ENCODE data around the gene CDK7. TPM values are rescaled to one million over a fixed set of nuclear protein-coding genes. Genes with fewer than 3 reads are reported as not detected.
"Not testable (repeated sequence)": the region's sequence is repeated elsewhere in the genome, so short reads cannot be mapped to it uniquely, and the experiment has no call there.

CDK7 gene
- polyA plus RNA-seq, 1 of the 3 experiments (the other 2 are of a cell fraction), result 44.2 TPM

DNA sequence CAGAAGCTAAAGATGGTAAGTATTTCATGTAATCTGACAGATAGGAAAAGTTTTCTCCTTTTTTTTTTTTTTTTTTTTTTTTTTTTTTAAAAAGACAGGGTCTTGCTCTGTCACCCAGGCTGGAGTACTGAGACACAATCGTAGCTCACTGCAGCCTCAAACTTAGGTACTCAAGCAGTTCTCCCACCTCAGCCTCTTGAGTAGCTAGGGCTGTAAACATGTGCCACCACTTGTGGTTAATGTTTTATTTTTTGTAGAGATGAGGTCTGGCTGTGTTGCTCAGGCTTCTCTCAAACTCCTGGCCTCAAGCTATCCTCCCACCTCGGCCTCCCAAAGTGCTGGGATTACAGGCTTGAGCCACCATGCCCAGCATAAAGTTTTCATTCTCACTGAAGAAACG, 17.8 kb downstream of the CDK7 start:
- 92% methylated on average over 3 of the region's 3 CpGs for WGBS (ENCODE audit: low lambda C conversion rate)
- CTCF ChIA-PET, result interaction anchor here (0.6 to 1.8 kb wide), 2 partner anchors 10 to 246 kb away, joined by 3 to 4 read pairs; no protein-coding TSS in a partner anchor
- POLR2A ChIA-PET, result no interaction called here

GRCh38 chr5:69255940-69256339, 21.3 kb downstream of the CDK7 start:
- WGBS (ENCODE audit: low lambda C conversion rate), result 89% methylated on average over 3 of the region's 4 CpGs
- CTCF ChIA-PET, result interaction anchor here (1.2 kb wide), 1 partner anchor 163 kb away, joined by 3 read pairs; no protein-coding TSS in a partner anchor
- H3K27me3 ChIP-seq (ENCODE audit: insufficient read depth); H3K9me3 ChIP-seq; POLR2A ChIA-PET; H3K4me1 ChIP-seq (ENCODE audit: control insufficient read depth in 1 of 2, insufficient read depth in 2 of 2, low read depth in 1 of 2, low read length in 1 of 2); H3K4me2 ChIP-seq; H3K9ac ChIP-seq; H3K9me2 ChIP-seq; DNase-seq; H3K4me3 ChIP-seq (ENCODE audit: low read depth in 2 of 2, low read length in 1 of 2); H4K20me1 ChIP-seq (ENCODE audit: insufficient read depth); H3K27ac ChIP-seq (ENCODE audit: low read depth in 2 of 2, low read length in 1 of 2); H2AFZ ChIP-seq (ENCODE audit: low read depth): not testable (repeated sequence)
- peak; percentile 17; the same call in 1 of the 2 replicates for TF ChIP-seq FOSL2 (IDR thresholded peaks at IDR 0.05; ENCODE audit: borderline replicate concordance, low read depth)
- Histone ChIP-seq H3F3A (replicated peaks; ENCODE audit: insufficient read depth) (peaks cover 25% of the 10 kb centered on the region), H3K79me2 (ENCODE audit: insufficient read depth) (peaks cover 56% of the 10 kb centered on the region), H3K36me3 (replicated peaks in 1 of 2; ENCODE audit: control insufficient read depth in 1 of 2, insufficient read depth in 2 of 2, low read length in 1 of 2) (peaks cover 34 to 67% of the 10 kb centered on the region in 2 experiments)

More for the DNA sequence above, 17.8 kb downstream of the CDK7 start:
- Histone ChIP-seq H3K9ac (no peak overlapping the region), H4K20me1 (ENCODE audit: insufficient read depth) (peaks cover 8% of the 10 kb centered on the region; the same call in 1 of the 2 replicates), H3K4me1 (ENCODE audit: control insufficient read depth in 1 of 2, insufficient read depth in 2 of 2, low read depth in 1 of 2, low read length in 1 of 2) (no peaks in the 10 kb centered on the region), H3K27me3 (ENCODE audit: insufficient read depth) (no peaks in the 10 kb centered on the region), H3K4me3 (ENCODE audit: low read depth in 2 of 2, low read length in 1 of 2) (no peak overlapping the region), H3K9me3 (no peaks in the 10 kb centered on the region), H3K4me2 (no peak overlapping the region), H3K36me3 (replicated peaks in 1 of 2; ENCODE audit: control insufficient read depth in 1 of 2, insufficient read depth in 2 of 2, low read length in 1 of 2) (peaks cover 14 to 34% of the 10 kb centered on the region in 2 experiments), H3K79me2 (ENCODE audit: insufficient read depth) (peaks cover 76% of the 10 kb centered on the region), H3K9me2 (no peaks in the 10 kb centered on the region), H3K27ac (ENCODE audit: low read depth in 2 of 2, low read length in 1 of 2) (no peak overlapping the region), H3F3A (replicated peaks; ENCODE audit: insufficient read depth) (peaks cover 14% of the 10 kb centered on the region), H2AFZ (ENCODE audit: low read depth) (no peak overlapping the region)
- TF ChIP-seq MXI1 (IDR thresholded peaks at IDR 0.05; ENCODE audit: low read depth, low read length), result no peak
- TF ChIP-seq EZH2phosphoT487 (IDR thresholded peaks at IDR 0.05; ENCODE audit: borderline replicate concordance, low read depth), result no peak
- TF ChIP-seq, protein P1, sequence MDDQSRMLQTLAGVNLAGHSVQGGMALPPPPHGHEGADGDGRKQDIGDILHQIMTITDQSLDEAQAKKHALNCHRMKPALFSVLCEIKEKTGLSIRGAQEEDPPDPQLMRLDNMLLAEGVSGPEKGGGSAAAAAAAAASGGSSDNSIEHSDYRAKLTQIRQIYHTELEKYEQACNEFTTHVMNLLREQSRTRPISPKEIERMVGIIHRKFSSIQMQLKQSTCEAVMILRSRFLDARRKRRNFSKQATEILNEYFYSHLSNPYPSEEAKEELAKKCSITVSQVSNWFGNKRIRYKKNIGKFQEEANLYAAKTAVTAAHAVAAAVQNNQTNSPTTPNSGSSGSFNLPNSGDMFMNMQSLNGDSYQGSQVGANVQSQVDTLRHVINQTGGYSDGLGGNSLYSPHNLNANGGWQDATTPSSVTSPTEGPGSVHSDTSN (IDR thresholded peaks at IDR 0.05), result no peak
- no peak for TF ChIP-seq MAX (IDR thresholded peaks at IDR 0.05; ENCODE audit: low read depth)
- TF ChIP-seq TCF12 (IDR thresholded peaks at IDR 0.05), result no peak
- DNase-seq, result no peak

DNA sequence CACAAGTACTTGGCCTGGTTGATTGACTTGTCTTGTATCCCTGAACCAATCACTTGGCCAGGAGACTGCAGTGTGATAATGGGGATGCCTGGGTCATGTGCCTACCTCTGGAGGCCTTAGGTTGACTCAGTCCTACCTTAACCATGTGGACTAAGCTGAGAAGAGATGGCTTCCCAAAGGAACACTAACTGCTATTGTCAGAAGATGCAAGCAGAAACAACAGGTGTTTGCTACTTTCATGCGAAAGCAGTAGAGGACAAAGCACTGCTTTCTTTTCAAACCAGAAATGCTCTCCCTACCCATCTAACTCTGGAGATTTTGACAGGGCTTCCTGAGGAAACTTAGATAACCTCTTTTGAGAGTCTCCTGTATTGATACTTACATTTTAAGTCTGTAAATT, 22.9 kb downstream of the CDK7 start:
- Histone ChIP-seq H3K9me2 (no peaks in the 10 kb centered on the region), H3F3A (replicated peaks; ENCODE audit: insufficient read depth) (peaks cover 28% of the 10 kb centered on the region), H3K9me3 (no peaks in the 10 kb centered on the region), H3K36me3 (replicated peaks in 1 of 2; ENCODE audit: control insufficient read depth in 1 of 2, insufficient read depth in 2 of 2, low read length in 1 of 2) (peaks cover 34 to 76% of the 10 kb centered on the region in 2 experiments), H3K27ac (ENCODE audit: low read depth in 2 of 2, low read length in 1 of 2) (no peak overlapping the region), H3K27me3 (ENCODE audit: insufficient read depth) (no peaks in the 10 kb centered on the region), H3K4me1 (ENCODE audit: control insufficient read depth in 1 of 2, insufficient read depth in 2 of 2, low read depth in 1 of 2, low read length in 1 of 2) (no peaks in the 10 kb centered on the region), H3K79me2 (ENCODE audit: insufficient read depth) (peaks cover 49% of the 10 kb centered on the region), H2AFZ (ENCODE audit: low read depth) (no peak overlapping the region), H3K9ac (no peak overlapping the region), H4K20me1 (ENCODE audit: insufficient read depth) (no peaks in the 10 kb centered on the region), H3K4me3 (ENCODE audit: low read depth in 2 of 2, low read length in 1 of 2) (no peak overlapping the region), H3K4me2 (no peak overlapping the region)
- DNase-seq, result no peak
- ChIA-PET CTCF (interaction anchor here (1.0 kb wide), 1 partner anchor 9 kb away, joined by 3 read pairs; no protein-coding TSS in a partner anchor), POLR2A (no interaction called here)
- TF ChIP-seq REST (IDR thresholded peaks at IDR 0.05; ENCODE audit: low read depth, low read length) (no peak), FOXM1 (IDR thresholded peaks at IDR 0.05; ENCODE audit: low read depth) (no peak), JUND (IDR thresholded peaks at IDR 0.05) (no peak), RAD21 (IDR thresholded peaks at IDR 0.05; ENCODE audit: low read length) (no peak), RFX5 (IDR thresholded peaks at IDR 0.05; ENCODE audit: low read length) (no peak), POLR2AphosphoS5 (IDR thresholded peaks at IDR 0.05; ENCODE audit: low read depth, low read length) (no peak), MEF2A (IDR thresholded peaks at IDR 0.05; ENCODE audit: borderline replicate concordance, low read depth) (no peak), NFIC (IDR thresholded peaks at IDR 0.05; ENCODE audit: borderline replicate concordance) (no peak), MAX (IDR thresholded peaks at IDR 0.05; ENCODE audit: low read depth) (no peak), FOSL2 (IDR thresholded peaks at IDR 0.05; ENCODE audit: borderline replicate concordance, low read depth) (no peak)
- WGBS (ENCODE audit: low lambda C conversion rate), result 77% methylated on average over 1 of the region's 1 CpG

Data from SK-N-SH (cell line).